ENCODE measurements around the gene MAB21L3. TPM values are rescaled to one million over a fixed set of nuclear protein-coding genes. Genes with fewer than 3 reads are reported as not detected.

Gene MAB21L3
- total RNA-seq, 1 donor from 2014 or later, result not detected

DNA sequence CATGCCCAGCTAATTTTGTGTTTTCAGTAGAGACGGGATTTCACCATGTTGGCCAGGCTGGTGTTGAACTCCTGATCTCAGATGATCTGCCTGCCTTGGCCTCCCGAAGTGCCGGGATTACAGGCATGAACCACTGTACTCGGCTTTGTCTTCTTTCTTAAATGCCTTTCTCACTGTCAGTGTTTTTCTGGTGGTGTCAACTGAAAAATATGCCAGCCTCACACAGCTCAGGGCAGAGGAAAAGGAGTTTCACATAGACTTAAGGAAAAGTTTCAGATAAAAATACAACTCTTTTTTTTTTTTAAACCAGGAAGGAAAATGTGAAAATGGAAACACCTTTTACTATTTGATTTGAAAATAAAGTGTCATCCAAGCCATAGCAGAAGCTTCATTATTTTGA lies 4.6 kb upstream of the MAB21L3 start:
- Histone ChIP-seq H3K36me3 (ENCODE audit: control insufficient read depth in 3 of 3, insufficient read depth in 3 of 3, low read length in 3 of 3) (no peaks in the 10 kb centered on the region), H3K27me3 (ENCODE audit: control insufficient read depth in 3 of 3, insufficient read depth in 3 of 3, low read length in 3 of 3) (no peaks in the 10 kb centered on the region), H3K4me1 (ENCODE audit: control insufficient read depth in 3 of 3, insufficient read depth in 3 of 3, low read length in 3 of 3) (peaks cover 3 to 9% (median 4%) of the 10 kb centered on the region in 3 donors), H3K27ac (ENCODE audit: low read depth, low read length) (no peak overlapping the region), H3K9ac (ENCODE audit: low read depth in 1 of 3, low read length in 3 of 3) (no peak overlapping the region), H3K4me3 (ENCODE audit: low read length in 3 of 3) (no peak overlapping the region), H3K9me3 (ENCODE audit: control insufficient read depth in 3 of 3, low read length in 3 of 3) (no peaks in the 10 kb centered on the region)

- H3K9ac ChIP-seq (ENCODE audit: low read depth in 1 of 3, low read length in 3 of 3), result no peak overlapping the region
- H3K36me3 ChIP-seq (ENCODE audit: control insufficient read depth in 3 of 3, insufficient read depth in 3 of 3, low read length in 3 of 3), result no peaks in the 10 kb centered on the region
- H3K4me1 ChIP-seq (ENCODE audit: control insufficient read depth in 3 of 3, insufficient read depth in 3 of 3, low read length in 3 of 3), result peaks cover 3 to 12% (median 4%) of the 10 kb centered on the region in 3 donors
- H3K27me3 ChIP-seq (ENCODE audit: control insufficient read depth in 3 of 3, insufficient read depth in 3 of 3, low read length in 3 of 3), result no peaks in the 10 kb centered on the region
- H3K9me3 ChIP-seq (ENCODE audit: control insufficient read depth in 3 of 3, low read length in 3 of 3), result no peaks in the 10 kb centered on the region
- no peak overlapping the region for H3K4me3 ChIP-seq (ENCODE audit: low read length in 3 of 3)
- no peak overlapping the region for H3K27ac ChIP-seq (ENCODE audit: low read depth, low read length)
Measured at GRCh38 chr1:116107371-116107770, 3.8 kb upstream of the MAB21L3 start.

- Histone ChIP-seq H3K9ac (ENCODE audit: low read depth in 1 of 3, low read length in 3 of 3) (no peak overlapping the region), H3K4me3 (ENCODE audit: low read length in 3 of 3) (no peak overlapping the region), H3K4me1 (ENCODE audit: control insufficient read depth in 3 of 3, insufficient read depth in 3 of 3, low read length in 3 of 3) (peaks cover 3 to 12% (median 4%) of the 10 kb centered on the region in 3 donors), H3K36me3 (ENCODE audit: control insufficient read depth in 3 of 3, insufficient read depth in 3 of 3, low read length in 3 of 3) (no peaks in the 10 kb centered on the region), H3K9me3 (ENCODE audit: control insufficient read depth in 3 of 3, low read length in 3 of 3) (no peaks in the 10 kb centered on the region), H3K27me3 (ENCODE audit: control insufficient read depth in 3 of 3, insufficient read depth in 3 of 3, low read length in 3 of 3) (no peaks in the 10 kb centered on the region), H3K27ac (ENCODE audit: low read depth, low read length) (no peak overlapping the region)
Measured at GRCh38 chr1:116111524-116112021, 374 bp downstream of the MAB21L3 start.

- Histone ChIP-seq H3K4me1 (ENCODE audit: control insufficient read depth in 3 of 3, insufficient read depth in 3 of 3, low read length in 3 of 3) (peaks cover 3 to 12% (median 4%) of the 10 kb centered on the region in 3 donors), H3K27ac (ENCODE audit: low read depth, low read length) (no peak overlapping the region), H3K36me3 (ENCODE audit: control insufficient read depth in 3 of 3, insufficient read depth in 3 of 3, low read length in 3 of 3) (no peaks in the 10 kb centered on the region), H3K9ac (ENCODE audit: low read depth in 1 of 3, low read length in 3 of 3) (no peak overlapping the region), H3K9me3 (ENCODE audit: control insufficient read depth in 3 of 3, low read length in 3 of 3) (no peaks in the 10 kb centered on the region), H3K4me3 (ENCODE audit: low read length in 3 of 3) (no peak overlapping the region), H3K27me3 (ENCODE audit: control insufficient read depth in 3 of 3, insufficient read depth in 3 of 3, low read length in 3 of 3) (no peaks in the 10 kb centered on the region)
Measured at GRCh38 chr1:116112388-116113140, 1.4 kb downstream of the MAB21L3 start.

DNA sequence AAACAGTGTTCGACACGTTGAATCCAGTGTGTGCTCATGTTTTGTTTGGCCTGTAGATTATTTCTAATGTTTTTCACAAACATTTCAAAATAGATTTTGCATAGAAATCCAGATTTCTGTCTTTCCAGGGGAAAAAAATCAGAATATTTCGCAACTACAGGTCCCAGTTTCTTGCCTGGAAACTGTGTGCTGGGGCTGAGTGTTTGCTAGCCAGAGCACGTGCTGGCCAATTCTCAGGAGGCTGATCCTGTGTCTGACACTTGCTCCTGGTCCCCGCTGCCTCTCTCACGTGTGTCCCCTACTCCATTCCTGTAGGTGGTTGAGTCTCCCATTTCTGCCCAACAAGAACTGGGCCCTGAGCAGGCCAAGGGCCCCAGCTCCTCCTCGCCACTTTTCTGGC lies 2.4 kb downstream of the MAB21L3 start:
- H3K36me3 ChIP-seq (ENCODE audit: control insufficient read depth in 3 of 3, insufficient read depth in 3 of 3, low read length in 3 of 3), result no peaks in the 10 kb centered on the region
- no peak overlapping the region for H3K9ac ChIP-seq (ENCODE audit: low read depth in 1 of 3, low read length in 3 of 3)
- H3K4me1 ChIP-seq (ENCODE audit: control insufficient read depth in 3 of 3, insufficient read depth in 3 of 3, low read length in 3 of 3), result peaks cover 3 to 12% (median 4%) of the 10 kb centered on the region in 3 donors
- H3K27me3 ChIP-seq (ENCODE audit: control insufficient read depth in 3 of 3, insufficient read depth in 3 of 3, low read length in 3 of 3), result no peaks in the 10 kb centered on the region
- no peaks in the 10 kb centered on the region for H3K9me3 ChIP-seq (ENCODE audit: control insufficient read depth in 3 of 3, low read length in 3 of 3)
- no peak overlapping the region for H3K4me3 ChIP-seq (ENCODE audit: low read length in 3 of 3)
- no peak overlapping the region for H3K27ac ChIP-seq (ENCODE audit: low read depth, low read length)

GRCh38 chr1:116115476-116116439 lies 4.6 kb downstream of the MAB21L3 start:
- Histone ChIP-seq H3K9ac (ENCODE audit: low read depth in 1 of 3, low read length in 3 of 3) (no peak overlapping the region), H3K27ac (ENCODE audit: low read depth, low read length) (no peak overlapping the region), H3K36me3 (ENCODE audit: control insufficient read depth in 3 of 3, insufficient read depth in 3 of 3, low read length in 3 of 3) (no peaks in the 10 kb centered on the region), H3K4me3 (ENCODE audit: low read length in 3 of 3) (no peak overlapping the region), H3K27me3 (ENCODE audit: control insufficient read depth in 3 of 3, insufficient read depth in 3 of 3, low read length in 3 of 3) (peaks cover 0 to 3% (median 0%) of the 10 kb centered on the region in 3 donors), H3K4me1 (ENCODE audit: control insufficient read depth in 3 of 3, insufficient read depth in 3 of 3, low read length in 3 of 3) (peaks cover 0 to 6% (median 0%) of the 10 kb centered on the region in 3 donors), H3K9me3 (ENCODE audit: control insufficient read depth in 3 of 3, low read length in 3 of 3) (no peaks in the 10 kb centered on the region)

DNA sequence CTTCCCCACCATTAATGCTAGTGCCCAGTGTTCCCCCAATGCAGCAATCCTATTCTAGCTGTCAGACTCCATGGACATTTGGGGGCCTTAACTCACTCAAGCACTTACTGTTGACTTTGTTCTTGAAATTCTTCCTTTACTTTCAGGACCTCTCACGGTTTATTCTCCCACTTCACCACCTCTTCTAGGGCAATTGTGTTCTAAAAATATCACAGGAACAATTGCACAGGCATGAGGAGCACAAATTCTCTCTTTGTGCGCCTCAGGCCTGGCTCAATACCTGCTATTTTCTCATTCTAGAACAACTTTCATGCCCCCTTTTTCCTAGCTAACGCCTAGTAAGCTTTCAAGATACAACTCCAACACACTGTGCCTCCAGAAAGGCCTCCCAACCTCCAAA lies 7.3 kb downstream of the MAB21L3 start:
- Histone ChIP-seq H3K9me3 (ENCODE audit: control insufficient read depth in 3 of 3, low read length in 3 of 3) (no peaks in the 10 kb centered on the region), H3K36me3 (ENCODE audit: control insufficient read depth in 3 of 3, insufficient read depth in 3 of 3, low read length in 3 of 3) (no peaks in the 10 kb centered on the region), H3K27ac (ENCODE audit: low read depth, low read length) (no peak overlapping the region), H3K9ac (ENCODE audit: low read depth in 1 of 3, low read length in 3 of 3) (no peak overlapping the region), H3K4me1 (ENCODE audit: control insufficient read depth in 3 of 3, insufficient read depth in 3 of 3, low read length in 3 of 3) (no peaks in the 10 kb centered on the region), H3K4me3 (ENCODE audit: low read length in 3 of 3) (no peak overlapping the region), H3K27me3 (ENCODE audit: control insufficient read depth in 3 of 3, insufficient read depth in 3 of 3, low read length in 3 of 3) (peaks cover 0 to 3% (median 0%) of the 10 kb centered on the region in 3 donors)

GRCh38 chr1:116119876-116120275 lies 8.7 kb downstream of the MAB21L3 start:
- Histone ChIP-seq H3K9ac (ENCODE audit: low read depth in 1 of 3, low read length in 3 of 3) (no peak overlapping the region), H3K36me3 (ENCODE audit: control insufficient read depth in 3 of 3, insufficient read depth in 3 of 3, low read length in 3 of 3) (no peaks in the 10 kb centered on the region), H3K9me3 (ENCODE audit: control insufficient read depth in 3 of 3, low read length in 3 of 3) (no peaks in the 10 kb centered on the region), H3K27me3 (ENCODE audit: control insufficient read depth in 3 of 3, insufficient read depth in 3 of 3, low read length in 3 of 3) (peaks cover 0 to 6% (median 0%) of the 10 kb centered on the region in 3 donors), H3K27ac (ENCODE audit: low read depth, low read length) (no peak overlapping the region), H3K4me1 (ENCODE audit: control insufficient read depth in 3 of 3, insufficient read depth in 3 of 3, low read length in 3 of 3) (no peaks in the 10 kb centered on the region), H3K4me3 (ENCODE audit: low read length in 3 of 3) (no peak overlapping the region)

GRCh38 chr1:116122955-116123757 lies 12.0 kb downstream of the MAB21L3 start:
- Histone ChIP-seq H3K27ac (ENCODE audit: low read depth, low read length) (no peak overlapping the region), H3K36me3 (ENCODE audit: control insufficient read depth in 3 of 3, insufficient read depth in 3 of 3, low read length in 3 of 3) (no peaks in the 10 kb centered on the region), H3K4me3 (ENCODE audit: low read length in 3 of 3) (no peak overlapping the region), H3K9me3 (ENCODE audit: control insufficient read depth in 3 of 3, low read length in 3 of 3) (no peaks in the 10 kb centered on the region), H3K4me1 (ENCODE audit: control insufficient read depth in 3 of 3, insufficient read depth in 3 of 3, low read length in 3 of 3) (no peaks in the 10 kb centered on the region), H3K9ac (ENCODE audit: low read depth in 1 of 3, low read length in 3 of 3) (no peak overlapping the region), H3K27me3 (ENCODE audit: control insufficient read depth in 3 of 3, insufficient read depth in 3 of 3, low read length in 3 of 3) (peaks cover 0 to 6% (median 0%) of the 10 kb centered on the region in 3 donors)

All from skeletal muscle tissue (tissue), 4 donors.